Measurements from ENCODE around the gene GPR137.

DNA sequence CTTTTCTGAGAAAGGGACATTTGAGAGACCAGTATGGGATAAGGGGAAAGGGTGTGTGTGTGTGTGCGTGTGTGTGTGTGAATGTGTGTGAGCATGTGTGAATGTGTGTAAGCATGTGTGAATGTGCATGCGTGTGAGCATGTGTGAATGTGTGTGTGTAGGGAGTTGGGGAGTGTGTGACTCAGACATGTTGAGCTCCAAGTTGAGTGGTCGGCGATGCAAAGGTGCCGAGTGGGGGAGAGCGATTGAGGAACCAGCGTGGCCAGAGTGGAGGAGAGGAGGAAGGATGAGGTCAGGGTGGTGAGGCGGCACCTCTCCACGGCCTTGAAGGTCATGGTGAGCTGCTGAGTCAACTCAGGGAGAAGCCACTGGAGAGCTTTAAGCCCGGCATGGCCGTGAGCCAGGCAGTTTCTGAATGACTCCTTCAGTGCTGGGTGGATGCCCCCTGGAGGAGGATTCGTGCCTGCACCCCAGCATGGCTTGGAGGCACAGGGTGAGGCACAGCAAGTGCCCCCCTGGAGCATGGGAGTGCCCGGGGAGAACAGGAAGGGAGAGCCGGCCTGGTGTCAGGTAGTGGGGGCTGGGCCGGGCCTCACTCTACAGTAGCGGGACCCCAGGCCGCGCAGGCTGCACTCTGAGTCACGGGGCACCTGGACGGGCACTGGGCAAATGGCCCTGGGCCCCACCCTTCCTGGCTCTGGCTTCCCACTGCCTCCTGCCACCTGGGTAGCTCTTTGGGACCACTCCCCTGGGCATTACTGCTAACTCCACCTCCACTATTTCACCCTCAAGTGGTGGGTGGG lies 46.1 kb downstream of the GPR137 start:
- TF ChIP-seq, protein P1, sequence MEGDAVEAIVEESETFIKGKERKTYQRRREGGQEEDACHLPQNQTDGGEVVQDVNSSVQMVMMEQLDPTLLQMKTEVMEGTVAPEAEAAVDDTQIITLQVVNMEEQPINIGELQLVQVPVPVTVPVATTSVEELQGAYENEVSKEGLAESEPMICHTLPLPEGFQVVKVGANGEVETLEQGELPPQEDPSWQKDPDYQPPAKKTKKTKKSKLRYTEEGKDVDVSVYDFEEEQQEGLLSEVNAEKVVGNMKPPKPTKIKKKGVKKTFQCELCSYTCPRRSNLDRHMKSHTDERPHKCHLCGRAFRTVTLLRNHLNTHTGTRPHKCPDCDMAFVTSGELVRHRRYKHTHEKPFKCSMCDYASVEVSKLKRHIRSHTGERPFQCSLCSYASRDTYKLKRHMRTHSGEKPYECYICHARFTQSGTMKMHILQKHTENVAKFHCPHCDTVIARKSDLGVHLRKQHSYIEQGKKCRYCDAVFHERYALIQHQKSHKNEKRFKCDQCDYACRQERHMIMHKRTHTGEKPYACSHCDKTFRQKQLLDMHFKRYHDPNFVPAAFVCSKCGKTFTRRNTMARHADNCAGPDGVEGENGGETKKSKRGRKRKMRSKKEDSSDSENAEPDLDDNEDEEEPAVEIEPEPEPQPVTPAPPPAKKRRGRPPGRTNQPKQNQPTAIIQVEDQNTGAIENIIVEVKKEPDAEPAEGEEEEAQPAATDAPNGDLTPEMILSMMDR (IDR thresholded peaks at IDR 0.05), result peak; percentile 33 to 58
- no peak for TF ChIP-seq POLR2AphosphoS5 (IDR thresholded peaks at IDR 0.05)
- no peak for TF ChIP-seq EP300 (IDR thresholded peaks at IDR 0.05)

Measured in suprapubic skin (tissue), 4 donors.